Thyroid gland (tissue), 4 donors: ENCODE data around the gene DEFB131B. TPM values are rescaled to one million over a fixed set of nuclear protein-coding genes. Genes with fewer than 3 reads are reported as not detected.
A peak's percentile ranks its signal among the peaks of the same experiment; 100 is the strongest.
"Not testable (repeated sequence)": the region's sequence is repeated elsewhere in the genome, so short reads cannot be mapped to it uniquely, and the experiment has no call there.

Source experiments
- DNase-seq, 2 donors: peaks; one replicate each; pipeline ENCODE4 v3.0.0-alpha.2; 2019
- H3K27ac ChIP-seq, 3 donors: fragments of 200-600 bp; sonication (generic); 1 replicate in 2 of 3; 2 replicates in 1 of 3; pipeline ENCODE4 v1.5.1; 2016 to 2019; ENCODE audit warnings: mild to moderate bottlenecking in 1 of 3, moderate library complexity in 1 of 3
- H3K27me3 ChIP-seq: fragments of 200-600 bp; sonication (generic); one replicate; pipeline ENCODE4 v1.5.1; 2019
- H3K36me3 ChIP-seq, 2 donors: fragments of 200-600 bp; sonication (generic); one replicate each; pipeline ENCODE4 v1.5.1; 2016 to 2019
- H3K4me1 ChIP-seq, 2 donors: fragments of 200-600 bp; sonication (generic); one replicate each; pipeline ENCODE4 v1.5.1; 2017 to 2019
- H3K4me3 ChIP-seq, 3 donors: fragments of 200-600 bp; sonication (generic); replicated peaks in 1 of 3; 1 replicate in 2 of 3; 2 replicates in 1 of 3; pipeline ENCODE4 v1.5.1; 2016; ENCODE audit warnings: mild to moderate bottlenecking in 1 of 3
- H3K9me3 ChIP-seq: fragments of 200-600 bp; sonication (generic); one replicate; pipeline ENCODE4 v1.5.1; 2017
- CTCF ChIP-seq, 6 experiments: fragments of 200-600 bp in 3 of 6; fragments of 450-650 bp in 3 of 6; sonication (generic) in 3 of 6; IDR thresholded peaks; one replicate each; pipeline ENCODE4 v1.5.1; 2016 to 2019; ENCODE audit warnings: antibody characterized with exemption in 6 of 6, mild to moderate bottlenecking in 2 of 6, inconsistent platforms in 1 of 6, moderate library complexity in 1 of 6
- WGBS, 2 donors: methylation state at CpG; one replicate each; pipeline ENCODE4 v1.1.5; 2017; 5-methylcytosine and 5-hydroxymethylcytosine counted together
- intact Hi-C: fragments of 100-400 bp; cut with DNase I; formaldehyde crosslinking; loops from one replicate; pipeline ENCODE4 v1.15.1; 2023
- total RNA-seq, 4 donors: library from RNA; depleted of rRNA; stranded (reverse); fragments of >200 nt; gene quantifications; one replicate each; pipeline ENCODE4 v1.2.3, GENCODE V29; 2016

Gene DEFB131B
- total RNA-seq, 4 donors from 2014 or later = not detected

GRCh38 chr11:71863978-71864627, 14.2 kb upstream of the DEFB131B start:
- H3K27me3 ChIP-seq, intact Hi-C loops, H3K9me3 ChIP-seq, H3K4me1 ChIP-seq, H3K27ac ChIP-seq, H3K4me3 ChIP-seq, H3K36me3 ChIP-seq: not testable (repeated sequence)
- peak in 5 of 6 experiments; percentile 22 to 96 (median 65) for TF ChIP-seq CTCF (IDR thresholded peaks at IDR 0.05)
- 58 to 65% methylated on average over 3 of the region's 3 CpGs for WGBS, 2 donors
- peak; percentile 48 to 53 for DNase-seq

GRCh38 chr11:71867209-71867608, 11.0 kb upstream of the DEFB131B start:
- H3K9me3 ChIP-seq, H3K4me3 ChIP-seq, H3K27ac ChIP-seq, DNase-seq, H3K36me3 ChIP-seq, H3K27me3 ChIP-seq, intact Hi-C loops, H3K4me1 ChIP-seq: not testable (repeated sequence)
- whole genome bisulfite sequencing, 2 donors = 91 to 100% methylated on average over 1 of the region's 1 CpG

- WGBS, 2 donors = 93 to 97% methylated on average over 3 of the region's 3 CpGs
- H3K4me3 ChIP-seq = not testable (repeated sequence)
Measured at GRCh38 chr11:71869931-71870330, 8.3 kb upstream of the DEFB131B start.

GRCh38 chr11:71870661-71871060, 7.6 kb upstream of the DEFB131B start:
- H3K27ac ChIP-seq, H3K9me3 ChIP-seq, H3K36me3 ChIP-seq, H3K27me3 ChIP-seq, DNase-seq, H3K4me3 ChIP-seq, H3K4me1 ChIP-seq, intact Hi-C loops: not testable (repeated sequence)

More at GRCh38 chr11:71869931-71870330, 8.3 kb upstream of the DEFB131B start:
- H3K9me3 ChIP-seq, H3K27ac ChIP-seq, intact Hi-C loops, DNase-seq, H3K4me1 ChIP-seq, H3K36me3 ChIP-seq, H3K27me3 ChIP-seq: not testable (repeated sequence)

- 22 to 39% methylated on average over 2 of the region's 2 CpGs for WGBS, 2 donors
- H3K4me1 ChIP-seq, H3K27ac ChIP-seq, H3K4me3 ChIP-seq, H3K9me3 ChIP-seq, intact Hi-C loops, H3K36me3 ChIP-seq, H3K27me3 ChIP-seq: not testable (repeated sequence)
- DNase-seq = peak; percentile 13 to 28
Measured at GRCh38 chr11:71876262-71876661, 2.0 kb upstream of the DEFB131B start.

GRCh38 chr11:71885806-71886205, 7.6 kb downstream of the DEFB131B start:
- H3K4me3 ChIP-seq, H3K27me3 ChIP-seq, H3K27ac ChIP-seq, DNase-seq, intact Hi-C loops, H3K9me3 ChIP-seq, H3K36me3 ChIP-seq: not testable (repeated sequence)
- H3K4me1 ChIP-seq = peaks cover 5 to 15% of the 10 kb centered on the region in 2 donors
- WGBS, 2 donors = 97% methylated on average over 12 of the region's 12 CpGs

GRCh38 chr11:71888335-71889010, 10.2 kb downstream of the DEFB131B start:
- intact Hi-C loops, H3K9me3 ChIP-seq, H3K4me3 ChIP-seq, H3K36me3 ChIP-seq, DNase-seq, H3K27me3 ChIP-seq: not testable (repeated sequence)
- Histone ChIP-seq H3K4me1 (peaks cover 5 to 15% of the 10 kb centered on the region in 2 donors), H3K27ac (peak overlapping the region; percentile 42 to 49 (median 48))
- WGBS, 2 donors = 89 to 92% methylated on average over 13 to 14 of the region's 14 CpGs

GRCh38 chr11:71889181-71889872, 11.1 kb downstream of the DEFB131B start:
- DNase-seq = peak; percentile 82 to 84
- H3K36me3 ChIP-seq, H3K4me3 ChIP-seq, H3K9me3 ChIP-seq, intact Hi-C loops, H3K27me3 ChIP-seq: not testable (repeated sequence)
- WGBS, 2 donors = 57 to 69% methylated on average over 14 of the region's 14 CpGs
- Histone ChIP-seq H3K27ac (peak overlapping the region; percentile 49 to 80 (median 65)), H3K4me1 (peaks cover 5 to 15% of the 10 kb centered on the region in 2 donors)
